CD4-positive, alpha-beta T cell (primary cell): ENCODE data around the gene ZYG11B. TPM values are rescaled to one million over a fixed set of nuclear protein-coding genes. Genes with fewer than 3 reads are reported as not detected.
"Not testable (repeated sequence)": the region's sequence is repeated elsewhere in the genome, so short reads cannot be mapped to it uniquely, and the experiment has no call there.

ENCODE experiments used
- ATAC-seq: fragments of 200-7000 bp; cut with Tn5 transposase; one replicate; pipeline ENCODE4 v1.10.0; 2022; ENCODE audit warnings: mild to moderate bottlenecking; ENCODE audit not compliant: poor library complexity
- CTCF ChIA-PET: fragments of 350-600 bp; sonication (Branson Sonifier 250); formaldehyde crosslinking; loops from one replicate; lab custom pipeline; 2021; ENCODE audit warnings: antibody characterized with exemption, inconsistent platforms; lab: Charles Lee
- POLR2A ChIA-PET: fragments of 350-600 bp; sonication (Branson Sonifier 250); formaldehyde crosslinking; loops from one replicate; lab custom pipeline; 2021; ENCODE audit warnings: antibody characterized with exemption, inconsistent platforms; lab: Charles Lee
- DNase-seq, 14 experiments: peaks; one replicate each; pipeline ENCODE4 v3.0.0-alpha.2; 2013 to 2020; ENCODE audit warnings: mixed read lengths in 2 of 14
- H3K27ac ChIP-seq, 2 donors: one replicate each; pipeline versions ENCODE4 v1.5.1 to v1.7.0; 2013; ENCODE audit warnings: low read length in 2 of 2, low read depth in 1 of 2, mild to moderate bottlenecking in 1 of 2
- H3K27me3 ChIP-seq, 2 experiments: 1 replicate in 1 of 2; 2 replicates in 1 of 2; pipeline versions ENCODE4 v1.6.1 to v1.7.0; 2013; ENCODE audit warnings: low read length in 2 of 2, control low read depth in 1 of 2, mild to moderate bottlenecking in 1 of 2, moderate library complexity in 1 of 2; ENCODE audit not compliant: insufficient read depth in 2 of 2, control insufficient read depth in 1 of 2
- H3K36me3 ChIP-seq: one replicate; pipeline ENCODE4 v1.6.1; 2013; ENCODE audit warnings: low read length, control low read depth; ENCODE audit not compliant: insufficient read depth
- H3K4me1 ChIP-seq: one replicate; pipeline ENCODE4 v1.6.1; 2013; ENCODE audit warnings: low read length, control low read depth; ENCODE audit not compliant: insufficient read depth
- H3K4me3 ChIP-seq: one replicate; pipeline ENCODE4 v1.5.1; 2013; ENCODE audit warnings: mild to moderate bottlenecking, low read length, moderate library complexity
- H3K9me3 ChIP-seq, 2 experiments: 1 replicate in 1 of 2; 2 replicates in 1 of 2; pipeline versions ENCODE4 v1.6.1 to v1.7.0; 2013; ENCODE audit warnings: low read length in 2 of 2, mild to moderate bottlenecking in 2 of 2, control low read depth in 1 of 2, moderate library complexity in 1 of 2; ENCODE audit not compliant: control insufficient read depth in 1 of 2, insufficient read depth in 1 of 2
- H3K27ac Mint-ChIP-seq: one replicate; pipeline ENCODE4 v1.8.0; 2020; ENCODE audit warnings: mixed read lengths
- H3K27me3 Mint-ChIP-seq: one replicate; pipeline ENCODE4 v1.8.0; 2021; ENCODE audit warnings: mixed read lengths
- H3K36me3 Mint-ChIP-seq: one replicate; pipeline ENCODE4 v1.8.0; 2021; ENCODE audit warnings: low read depth, mixed read lengths
- H3K4me1 Mint-ChIP-seq: one replicate; pipeline ENCODE4 v1.8.0; 2021; ENCODE audit warnings: low read depth, mixed read lengths
- H3K4me3 Mint-ChIP-seq: one replicate; pipeline ENCODE4 v1.8.0; 2020; ENCODE audit warnings: mild to moderate bottlenecking, mixed read lengths
- H3K9me3 Mint-ChIP-seq: one replicate; pipeline ENCODE4 v1.8.0; 2020; ENCODE audit warnings: mixed read lengths
- CTCF ChIP-seq: fragments of 200-600 bp; IDR thresholded peaks from one replicate; pipeline ENCODE4 v1.8.0; 2022; ENCODE audit warnings: antibody characterized with exemption, mild to moderate bottlenecking
- intact Hi-C, 2 experiments: fragments of 100-400 bp; cut with DNase I in 1 of 2; cut with micrococcal nuclease in 1 of 2; formaldehyde crosslinking; loops; one replicate each; pipeline versions ENCODE4 v1.15.1 to v1.9.0; 2023 to 2025; cut with DNase I, micrococcal nuclease
- total RNA-seq, 174 experiments: library from RNA in 2 of 174; stranded (reverse) in 2 of 174; gene quantifications; one replicate each; pipeline ENCODE4 v1.2.3 and lab custom pipeline; 2021 to 2026

ZYG11B gene
- total RNA-seq, 2 experiments from 2014 or later: 14.1 to 16.1 TPM

GRCh38 chr1:52862666-52863458 lies 136.6 kb downstream of the ZYG11B start:
- H3K4me1 Mint-ChIP-seq: no peaks in the 10 kb centered on the region
- intact Hi-C loops: no loop called here
- no peaks in the 10 kb centered on the region for H3K27me3 ChIP-seq
- no peak for DNase-seq
- no peaks in the 10 kb centered on the region for H3K36me3 ChIP-seq
- POLR2A ChIA-PET: no interaction called here
- no peaks in the 10 kb centered on the region for H3K4me1 ChIP-seq
- no peak overlapping the region for H3K27ac Mint-ChIP-seq
- H3K27me3 Mint-ChIP-seq: peaks cover 6% of the 10 kb centered on the region
- no peak overlapping the region for H3K4me3 Mint-ChIP-seq
- TF ChIP-seq CTCF: no peak
- H3K27ac ChIP-seq: no peak overlapping the region
- no peak overlapping the region for H3K4me3 ChIP-seq
- no peaks in the 10 kb centered on the region for H3K9me3 ChIP-seq
- no peak for ATAC-seq
- CTCF ChIA-PET: no interaction called here
- H3K36me3 Mint-ChIP-seq: no peaks in the 10 kb centered on the region
- no peaks in the 10 kb centered on the region for H3K9me3 Mint-ChIP-seq

- Mint-ChIP-seq H3K36me3 (no peaks in the 10 kb centered on the region), H3K27ac (no peak overlapping the region), H3K9me3 (no peaks in the 10 kb centered on the region), H3K4me1 (no peaks in the 10 kb centered on the region), H3K4me3 (no peak overlapping the region), H3K27me3 (peaks cover 10% of the 10 kb centered on the region)
- Histone ChIP-seq H3K36me3 (no peaks in the 10 kb centered on the region), H3K4me3 (no peak overlapping the region), H3K27me3 (no peaks in the 10 kb centered on the region), H3K4me1 (no peaks in the 10 kb centered on the region), H3K9me3 (no peaks in the 10 kb centered on the region), H3K27ac (no peak overlapping the region)
- ChIA-PET CTCF (no interaction called here), POLR2A (no interaction called here)
- DNase-seq (no peak), ATAC-seq (no peak)
- TF ChIP-seq CTCF: no peak
- intact Hi-C loops: no loop called here
Observed at GRCh38 chr1:52867087-52867863, 141.0 kb downstream of the ZYG11B start.

DNA sequence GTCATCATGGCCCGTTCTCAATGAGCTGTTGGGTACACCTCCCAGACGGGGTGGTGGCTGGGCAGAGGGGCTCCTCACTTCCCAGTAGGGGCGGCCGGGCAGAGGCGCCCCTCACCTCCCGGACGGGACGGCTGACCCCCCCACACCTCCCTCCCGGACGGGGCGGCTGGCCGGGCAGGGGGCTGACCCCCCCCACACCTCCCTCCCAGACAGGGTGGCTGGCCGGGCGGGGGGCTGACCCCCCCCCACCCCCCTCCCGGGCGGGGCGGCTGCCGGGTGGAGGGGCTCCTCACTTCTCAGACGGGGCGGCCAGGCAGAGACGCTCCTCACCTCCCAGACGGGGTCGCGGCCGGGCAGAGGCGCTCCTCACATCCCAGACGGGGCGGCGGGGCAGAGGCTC lies 143.5 kb downstream of the ZYG11B start:
- H3K4me1 Mint-ChIP-seq, H3K9me3 Mint-ChIP-seq, H3K4me3 ChIP-seq, H3K27me3 ChIP-seq, H3K36me3 ChIP-seq, H3K4me3 Mint-ChIP-seq, H3K36me3 Mint-ChIP-seq, H3K27me3 Mint-ChIP-seq, DNase-seq, ATAC-seq, H3K9me3 ChIP-seq, POLR2A ChIA-PET, H3K27ac Mint-ChIP-seq, intact Hi-C loops, H3K4me1 ChIP-seq, H3K27ac ChIP-seq: not testable (repeated sequence)
- CTCF ChIA-PET: interaction anchor here (0.6 kb wide), 1 partner anchor 1831 kb away, joined by 3 read pairs; no protein-coding TSS in a partner anchor
